Left lung (tissue), 10 donors: ENCODE results near the gene UBXN11. TPM values are rescaled to one million over a fixed set of nuclear protein-coding genes. Genes with fewer than 3 reads are reported as not detected.
A peak's percentile ranks its signal among the peaks of the same experiment; 100 is the strongest.

Experiments
- ATAC-seq: fragments of 200-7000 bp; cut with Tn5 transposase; one replicate; pipeline ENCODE4 v1.9.1; 2020; ENCODE audit warnings: moderate library complexity
- DNase-seq, 4 donors: peaks; one replicate each; pipeline ENCODE4 v3.0.0-alpha.2; 2013 to 2020
- H3K27ac ChIP-seq, 2 donors: fragments of 200-600 bp; sonication (generic) in 1 of 2; one replicate each; pipeline versions ENCODE4 v1.5.0 to v1.8.0; 2020 to 2021
- H3K27me3 ChIP-seq, 2 donors: fragments of 200-600 bp; sonication (generic) in 1 of 2; one replicate each; pipeline versions ENCODE4 v1.5.0 to v1.8.0; 2020 to 2021
- H3K36me3 ChIP-seq, 2 donors: fragments of 200-600 bp; sonication (generic) in 1 of 2; one replicate each; pipeline versions ENCODE4 v1.5.0 to v1.8.0; 2020 to 2021
- H3K4me1 ChIP-seq, 2 donors: fragments of 200-600 bp; one replicate each; pipeline ENCODE4 v1.8.0; 2021
- H3K4me3 ChIP-seq, 2 donors: fragments of 200-600 bp; sonication (generic) in 1 of 2; one replicate each; pipeline versions ENCODE4 v1.5.0 to v1.8.0; 2020 to 2021; ENCODE audit warnings: mild to moderate bottlenecking in 1 of 2
- H3K9me3 ChIP-seq, 2 donors: fragments of 200-600 bp; sonication (generic) in 1 of 2; one replicate each; pipeline versions ENCODE4 v1.5.0 to v1.8.0; 2020 to 2021
- CTCF ChIP-seq, 2 donors: fragments of 200-600 bp; sonication (generic) in 1 of 2; IDR thresholded peaks; one replicate each; pipeline versions ENCODE4 v1.5.0 to v1.8.0; 2021; ENCODE audit warnings: antibody characterized with exemption in 2 of 2
- intact Hi-C, 2 donors: fragments of 100-400 bp; cut with DNase I; formaldehyde crosslinking; loops; one replicate each; pipeline versions ENCODE4 v1.11.2 to v1.14.2; 2022
- polyA plus RNA-seq, 6 donors: library from polyadenylated mRNA; unstranded; fragments of 120-200 nt; gene quantifications; one replicate each; pipeline ENCODE4 v1.2.1, GENCODE V29; 2013; ENCODE audit not compliant: insufficient read length in 6 of 6
- total RNA-seq, 2 donors: library from RNA; stranded (reverse); fragmentation: NEBNext Ultra II Directional; extraction: Animal tissue kit (Norgen Biotek cat#: 25700); gene quantifications; one replicate each; pipeline ENCODE4 v1.2.1, GENCODE V29; 2021
- donor health status: DM: no; HTN: yes; CAD: no.
- donor health status: DM: no; HTN: no; CAD: no.

The UBXN11 gene
- total and polyA plus RNA-seq, 8 donors = 23.0 to 43.1 (median 26.1) TPM

GRCh38 chr1:26281971-26282370 lies 24.5 kb downstream of the UBXN11 start:
- peak in 2 of 4 donors; percentile 51 to 85 for DNase-seq
- Histone ChIP-seq H3K9me3 (no peaks in the 10 kb centered on the region), H3K36me3 (peaks cover 0 to 36% of the 10 kb centered on the region in 2 donors), H3K4me1 (peaks cover 40 to 91% of the 10 kb centered on the region in 2 donors), H3K27ac (peak overlapping the region in 1 of 2 donors; percentile 98), H3K4me3 (peak overlapping the region in 1 of 2 donors; percentile 98), H3K27me3 (no peaks in the 10 kb centered on the region)
- no peak for TF ChIP-seq CTCF (IDR thresholded peaks at IDR 0.05)
- no peak for ATAC-seq
- intact Hi-C loops = loop anchor here in 1 of 2 donors (5.0 kb wide), 1 partner anchor 40 kb away; no protein-coding TSS in a partner anchor

GRCh38 chr1:26281091-26281958 lies 25.1 kb downstream of the UBXN11 start:
- H3K27ac ChIP-seq = peak overlapping the region; percentile 94 to 98
- no peaks in the 10 kb centered on the region for H3K9me3 ChIP-seq
- ATAC-seq (no peak), DNase-seq (no peak)
- H3K4me1 ChIP-seq = peaks cover 46 to 91% of the 10 kb centered on the region in 2 donors
- intact Hi-C loops = loop anchor here in 1 of 2 donors (5.0 kb wide), 1 partner anchor 41 kb away; no protein-coding TSS in a partner anchor
- H3K27me3 ChIP-seq = no peaks in the 10 kb centered on the region
- no peak for TF ChIP-seq CTCF (IDR thresholded peaks at IDR 0.05)
- H3K36me3 ChIP-seq = peaks cover 0 to 36% of the 10 kb centered on the region in 2 donors
- peak overlapping the region in 1 of 2 donors; percentile 98 for H3K4me3 ChIP-seq

GRCh38 chr1:26280333-26281042 lies 25.9 kb downstream of the UBXN11 start:
- peak in 1 of 4 donors; percentile 51 for DNase-seq
- TF ChIP-seq CTCF (IDR thresholded peaks at IDR 0.05) = no peak
- intact Hi-C loops = loop anchor here in 1 of 2 donors (5.0 kb wide), 1 partner anchor 42 kb away; no protein-coding TSS in a partner anchor

GRCh38 chr1:26279456-26280332 lies 26.7 kb downstream of the UBXN11 start, which contains the start of gene SH3BGRL3:
TSS of gene SH3BGRL3 (plus strand) at chr1:26280086. CDS start at chr1:26280156, 70 bp downstream.
- Histone ChIP-seq H3K9me3 (no peaks in the 10 kb centered on the region), H3K27me3 (no peaks in the 10 kb centered on the region), H3K27ac (peak within 1 kb of the TSS; percentile 94 to 98), H3K36me3 (peaks cover 0 to 36% of the 10 kb centered on the region in 2 donors), H3K4me1 (peaks cover 56 to 91% of the 10 kb centered on the region in 2 donors), H3K4me3 (peak within 1 kb of the TSS; percentile 70 to 98)
- intact Hi-C loops = loop anchor here in 1 of 2 donors (5.0 kb wide), 1 partner anchor 43 kb away; no protein-coding TSS in a partner anchor
- DNase-seq (peak; percentile 82 to 97 (median 90)), ATAC-seq (peak; percentile 85)
- peak in 1 of 2 donors; percentile 21 for TF ChIP-seq CTCF (IDR thresholded peaks at IDR 0.05)

More at GRCh38 chr1:26280333-26281042, 25.9 kb downstream of the UBXN11 start:
- H3K4me3 ChIP-seq = peak overlapping the region; percentile 70 to 98
- peaks cover 0 to 36% of the 10 kb centered on the region in 2 donors for H3K36me3 ChIP-seq
- ATAC-seq = peak; percentile 0
- H3K9me3 ChIP-seq = no peaks in the 10 kb centered on the region
- H3K4me1 ChIP-seq = peaks cover 54 to 91% of the 10 kb centered on the region in 2 donors
- no peaks in the 10 kb centered on the region for H3K27me3 ChIP-seq
- H3K27ac ChIP-seq = peak overlapping the region; percentile 94 to 98
